Astrocyte of the cerebellum (primary cell): Measurements from ENCODE around the gene GRIN2A.
A peak's percentile ranks its signal among the peaks of the same experiment; 100 is the strongest.

ENCODE experiments used
- DNase-seq: peaks from one replicate; pipeline ENCODE4 v3.0.0-alpha.2; 2011; ENCODE audit warnings: low read depth
- H3K4me3 ChIP-seq: 2 replicates; pipeline ENCODE4 v1.5.1; 2011; ENCODE audit warnings: mild to moderate bottlenecking, low read depth, low read length, moderate library complexity
- CTCF ChIP-seq: IDR thresholded peaks from 2 replicates; pipeline ENCODE4 v1.5.1; 2012; ENCODE audit warnings: low read length, low read depth, moderate library complexity, mild to moderate bottlenecking; ENCODE audit errors: missing control alignments
- in situ Hi-C: cut with HindIII; loops from 2 replicates; pipeline ENCODE4 v1.10.0; 2017; ENCODE audit warnings: low sequenced_read_pairs

GRIN2A gene

GRCh38 chr16:10189861-10190390 is 7.7 kb upstream of the GRIN2A start:
- DNase-seq: no peak
- in situ Hi-C loops: no loop called here
- H3K4me3 ChIP-seq: no peak overlapping the region
- no peak for TF ChIP-seq CTCF

GRCh38 chr16:10188236-10188635 is 6.0 kb upstream of the GRIN2A start:
- TF ChIP-seq CTCF: no peak
- H3K4me3 ChIP-seq: no peak overlapping the region
- in situ Hi-C loops: no loop called here
- DNase-seq: no peak

- DNase-seq: peak; percentile 40
- in situ Hi-C loops: no loop called here
- H3K4me3 ChIP-seq: peak overlapping the region; percentile 46
- TF ChIP-seq CTCF: peak; percentile 88
Observed at GRCh38 chr16:10181196-10182162, 749 bp downstream of the GRIN2A start.

GRCh38 chr16:10180771-10181163 is 1.5 kb downstream of the GRIN2A start:
- H3K4me3 ChIP-seq: peak overlapping the region; percentile 46
- TF ChIP-seq CTCF: peak; percentile 53
- DNase-seq: no peak
- in situ Hi-C loops: no loop called here

- no peak for TF ChIP-seq CTCF
- H3K4me3 ChIP-seq: peak overlapping the region; percentile 46
- no peak for DNase-seq
- in situ Hi-C loops: no loop called here
Observed at GRCh38 chr16:10180042-10180770, 2.0 kb downstream of the GRIN2A start.

- in situ Hi-C loops: no loop called here
- DNase-seq: no peak
- H3K4me3 ChIP-seq: no peak overlapping the region
- TF ChIP-seq CTCF: no peak
Observed at GRCh38 chr16:10178526-10178925, 3.7 kb downstream of the GRIN2A start.
